T-helper 2 cell treated with Interferon-gamma antibody and Interleukin-4, amounts not matched to agents 5 μg/mL and 100 μg/mL, for 36 hours (primary cell): ENCODE results near the gene NRN1L.
A peak's percentile ranks its signal among the peaks of the same experiment; 100 is the strongest.
"Not testable (repeated sequence)": the region's sequence is repeated elsewhere in the genome, so short reads cannot be mapped to it uniquely, and the experiment has no call there.

Experiments
- DNase-seq: peaks from one replicate; pipeline ENCODE4 v3.0.0; 2021; ENCODE audit warnings: low spot score
- H3K27ac Mint-ChIP-seq: one replicate; pipeline ENCODE4 v1.8.0; 2021; ENCODE audit warnings: mild to moderate bottlenecking, mixed read lengths
- H3K27me3 Mint-ChIP-seq: one replicate; pipeline ENCODE4 v1.8.0; 2021; ENCODE audit warnings: low read depth, mixed read lengths
- H3K36me3 Mint-ChIP-seq: one replicate; pipeline ENCODE4 v1.8.0; 2021; ENCODE audit warnings: low read depth, mixed read lengths
- H3K4me1 Mint-ChIP-seq: one replicate; pipeline ENCODE4 v1.8.0; 2021; ENCODE audit warnings: low read depth, mixed read lengths
- H3K4me3 Mint-ChIP-seq: one replicate; pipeline ENCODE4 v1.8.0; 2022; ENCODE audit warnings: mild to moderate bottlenecking, moderate library complexity, mixed read lengths
- H3K9me3 Mint-ChIP-seq: one replicate; pipeline ENCODE4 v1.8.0; 2021; ENCODE audit warnings: mixed read lengths

NRN1L gene

DNA sequence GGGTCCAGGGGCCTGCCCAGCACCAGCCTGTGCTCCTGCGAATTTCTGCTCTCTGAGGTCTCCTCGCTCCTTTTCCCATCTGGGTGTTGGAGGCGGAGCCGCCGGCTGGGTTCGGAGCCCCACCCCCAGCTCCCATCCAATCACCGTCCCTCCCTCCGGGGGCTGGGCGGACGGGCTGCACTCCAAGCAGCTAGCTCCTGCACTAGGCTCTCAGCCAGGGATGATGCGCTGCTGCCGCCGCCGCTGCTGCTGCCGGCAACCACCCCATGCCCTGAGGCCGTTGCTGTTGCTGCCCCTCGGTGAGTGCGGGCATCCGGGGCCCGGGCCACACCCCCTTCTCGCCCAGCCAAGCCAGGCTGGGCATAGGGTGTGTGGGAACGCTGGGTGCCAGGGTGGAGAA is at the start of gene NRN1L:
NRN1L (plus strand) TSS at position 202 of the 400 bp plus-strand sequence; CDS start at position 221, 19 bp downstream.
- Mint-ChIP-seq H3K9me3 (no peaks in the 10 kb centered on the region), H3K27me3 (no peaks in the 10 kb centered on the region), H3K4me1 (no peaks in the 10 kb centered on the region), H3K4me3 (no peak within 1 kb of the TSS), H3K27ac (no peak within 1 kb of the TSS), H3K36me3 (peaks cover 34% of the 10 kb centered on the region)
- no peak for DNase-seq

DNA sequence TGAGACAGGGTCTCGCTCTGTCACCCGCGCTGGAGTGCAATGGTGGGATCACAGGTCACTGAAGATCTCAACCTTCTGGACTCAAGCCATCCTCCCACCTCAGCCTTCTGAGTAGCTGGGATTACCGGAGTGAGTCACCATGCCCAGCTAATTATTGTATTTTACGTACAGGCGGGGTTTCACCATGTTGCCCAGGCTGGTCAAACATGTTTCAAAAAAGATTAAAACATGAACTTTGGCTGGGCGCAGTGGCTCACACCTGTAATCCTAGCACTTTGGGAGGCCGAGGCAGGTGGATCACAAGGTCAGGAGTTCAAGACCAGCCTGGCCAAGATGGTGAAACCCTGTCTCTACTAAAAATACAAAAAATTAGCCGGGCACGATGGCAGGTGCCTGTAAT is 47.5 kb upstream of the NRN1L start:
- H3K36me3 Mint-ChIP-seq, H3K27ac Mint-ChIP-seq, H3K27me3 Mint-ChIP-seq, H3K4me3 Mint-ChIP-seq, H3K9me3 Mint-ChIP-seq, DNase-seq: not testable (repeated sequence)
- peaks cover 15% of the 10 kb centered on the region for H3K4me1 Mint-ChIP-seq

DNA sequence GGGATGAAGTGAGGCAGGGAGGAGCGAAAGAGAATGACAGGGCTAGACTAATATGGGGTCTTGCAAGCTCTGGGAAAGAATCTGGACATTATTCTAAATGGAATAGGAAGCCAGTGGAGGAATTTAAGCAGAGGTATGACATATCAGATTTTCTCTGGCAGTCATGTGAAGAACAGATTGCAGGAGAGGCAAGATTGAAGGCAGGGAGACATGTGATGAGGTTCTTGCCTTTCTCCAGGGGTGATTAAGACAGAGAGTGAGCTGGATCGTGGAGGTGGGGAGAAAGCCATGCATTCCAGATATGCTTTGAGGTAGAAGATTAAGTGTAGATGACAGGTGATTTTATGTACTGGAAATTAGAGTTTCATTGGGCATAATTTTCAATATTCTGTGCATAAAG is 46.9 kb upstream of the NRN1L start:
- DNase-seq: no peak
- Mint-ChIP-seq H3K9me3 (no peaks in the 10 kb centered on the region), H3K27ac (no peak overlapping the region), H3K4me3 (no peak overlapping the region), H3K27me3 (no peaks in the 10 kb centered on the region), H3K36me3 (no peaks in the 10 kb centered on the region), H3K4me1 (peaks cover 12% of the 10 kb centered on the region)

DNA sequence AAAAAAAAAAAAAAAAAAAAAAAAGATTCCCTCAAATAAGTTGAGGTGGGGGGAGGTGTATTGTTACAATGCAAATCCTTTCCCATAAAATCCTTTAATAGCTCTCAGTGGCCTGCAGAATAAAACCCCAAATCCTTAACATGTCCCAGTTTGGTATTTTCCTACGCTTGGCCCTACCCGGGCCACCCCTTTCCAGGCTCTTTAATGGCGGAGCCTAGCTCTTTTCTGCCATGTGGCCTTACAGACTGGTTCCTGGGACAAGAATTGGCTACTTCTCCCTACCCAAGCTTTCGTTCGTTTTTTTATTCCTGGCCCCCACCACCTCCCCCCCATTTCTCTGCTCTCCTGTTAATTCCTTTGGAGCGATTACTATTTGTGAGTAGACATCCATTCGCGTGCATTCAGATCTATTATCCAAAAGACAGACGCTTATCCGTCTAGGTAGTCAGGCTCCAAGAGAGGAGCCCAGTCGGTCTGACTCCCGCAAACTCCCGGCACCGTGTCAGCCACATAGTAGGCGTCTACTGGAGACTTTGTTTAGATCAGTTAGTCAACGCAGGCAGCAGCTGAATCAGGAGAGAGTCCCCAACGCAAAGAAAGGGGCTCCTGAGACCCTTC is 43.4 kb upstream of the NRN1L start:
- H3K9me3 Mint-ChIP-seq: no peaks in the 10 kb centered on the region
- peaks cover 4% of the 10 kb centered on the region for H3K36me3 Mint-ChIP-seq
- peak overlapping the region; percentile 92 for H3K4me3 Mint-ChIP-seq
- peak overlapping the region; percentile 95 for H3K27ac Mint-ChIP-seq
- no peak for DNase-seq
- no peaks in the 10 kb centered on the region for H3K27me3 Mint-ChIP-seq
- H3K4me1 Mint-ChIP-seq: peaks cover 30% of the 10 kb centered on the region

DNA sequence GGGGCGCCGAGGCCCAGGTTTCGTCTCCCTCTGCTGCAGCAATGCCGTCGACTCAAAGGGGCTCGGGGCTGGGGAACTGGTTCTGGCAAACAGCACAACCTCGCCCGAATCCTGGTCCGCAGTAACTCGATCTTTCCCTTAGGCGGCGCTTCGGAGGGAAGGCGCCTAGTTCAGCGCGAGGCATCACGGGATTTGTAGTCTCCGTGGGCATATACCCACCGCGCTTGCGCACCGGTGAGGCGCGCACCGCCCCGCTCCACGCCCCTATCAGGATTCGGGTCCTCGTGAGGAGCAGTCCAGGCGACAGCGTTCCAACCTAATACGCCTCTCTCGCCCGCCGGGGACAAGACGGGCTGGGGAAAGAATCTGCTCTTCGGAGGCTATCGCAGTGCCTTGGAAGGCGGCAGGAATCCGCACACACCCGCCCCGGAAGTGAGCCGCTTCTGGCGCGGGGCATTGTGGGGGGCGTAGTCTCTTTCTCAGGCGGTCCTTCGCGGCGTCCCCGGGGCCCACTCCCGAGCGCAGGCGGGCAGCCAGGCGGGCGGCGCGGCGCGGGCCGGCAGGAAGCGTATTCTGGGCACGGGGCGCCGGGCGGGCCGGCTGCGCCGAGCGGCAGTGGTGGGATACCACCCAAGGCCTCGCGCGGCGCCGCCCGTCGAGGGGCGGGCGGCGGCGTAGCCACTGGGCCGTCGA is 42.7 kb upstream of the NRN1L start, which contains the start of gene THAP11:
THAP11 (plus strand) TSS at position 505 of the 693 bp plus-strand sequence. CDS start 235 bp downstream, outside the sequence.
- Mint-ChIP-seq H3K4me1 (peaks cover 30% of the 10 kb centered on the region), H3K4me3 (peak within 1 kb of the TSS; percentile 93), H3K27me3 (no peaks in the 10 kb centered on the region), H3K36me3 (peaks cover 4% of the 10 kb centered on the region), H3K27ac (peak within 1 kb of the TSS; percentile 96), H3K9me3 (no peaks in the 10 kb centered on the region)
- DNase-seq: peak; percentile 91

DNA sequence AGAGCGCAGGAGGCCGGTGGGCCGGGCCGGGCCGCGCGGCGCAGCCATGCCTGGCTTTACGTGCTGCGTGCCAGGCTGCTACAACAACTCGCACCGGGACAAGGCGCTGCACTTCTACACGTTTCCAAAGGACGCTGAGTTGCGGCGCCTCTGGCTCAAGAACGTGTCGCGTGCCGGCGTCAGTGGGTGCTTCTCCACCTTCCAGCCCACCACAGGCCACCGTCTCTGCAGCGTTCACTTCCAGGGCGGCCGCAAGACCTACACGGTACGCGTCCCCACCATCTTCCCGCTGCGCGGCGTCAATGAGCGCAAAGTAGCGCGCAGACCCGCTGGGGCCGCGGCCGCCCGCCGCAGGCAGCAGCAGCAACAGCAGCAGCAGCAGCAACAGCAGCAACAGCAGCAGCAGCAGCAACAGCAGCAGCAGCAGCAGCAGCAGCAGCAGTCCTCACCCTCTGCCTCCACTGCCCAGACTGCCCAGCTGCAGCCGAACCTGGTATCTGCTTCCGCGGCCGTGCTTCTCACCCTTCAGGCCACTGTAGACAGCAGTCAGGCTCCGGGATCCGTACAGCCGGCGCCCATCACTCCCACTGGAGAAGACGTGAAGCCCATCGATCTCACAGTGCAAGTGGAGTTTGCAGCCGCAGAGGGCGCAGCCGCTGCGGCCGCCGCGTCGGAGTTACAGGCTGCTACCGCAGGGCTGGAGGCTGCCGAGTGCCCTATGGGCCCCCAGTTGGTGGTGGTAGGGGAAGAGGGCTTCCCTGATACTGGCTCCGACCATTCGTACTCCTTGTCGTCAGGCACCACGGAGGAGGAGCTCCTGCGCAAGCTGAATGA is 42.0 kb upstream of the NRN1L start:
- peaks cover 33% of the 10 kb centered on the region for H3K4me1 Mint-ChIP-seq
- H3K27me3 Mint-ChIP-seq: no peaks in the 10 kb centered on the region
- H3K36me3 Mint-ChIP-seq: peaks cover 4% of the 10 kb centered on the region
- peak; percentile 51 for DNase-seq
- peak overlapping the region; percentile 96 for H3K27ac Mint-ChIP-seq
- peak overlapping the region; percentile 93 for H3K4me3 Mint-ChIP-seq
- H3K9me3 Mint-ChIP-seq: no peaks in the 10 kb centered on the region

DNA sequence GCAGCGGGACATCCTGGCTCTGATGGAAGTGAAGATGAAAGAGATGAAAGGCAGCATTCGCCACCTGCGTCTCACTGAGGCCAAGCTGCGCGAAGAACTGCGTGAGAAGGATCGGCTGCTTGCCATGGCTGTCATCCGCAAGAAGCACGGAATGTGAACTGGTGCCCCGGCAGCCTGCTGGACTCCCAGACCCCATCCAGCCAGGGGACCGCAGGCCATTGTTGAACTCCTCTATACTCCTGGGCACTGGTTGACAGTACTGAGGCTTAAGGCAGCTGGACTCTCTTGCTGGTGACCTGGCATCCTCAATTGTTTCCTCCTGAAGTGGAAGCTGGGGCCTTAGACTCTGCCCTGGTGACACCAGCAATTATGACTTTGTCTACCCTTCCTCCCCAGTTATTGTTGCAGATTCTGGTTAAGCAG is 41.3 kb upstream of the NRN1L start:
- Mint-ChIP-seq H3K27me3 (no peaks in the 10 kb centered on the region), H3K36me3 (peaks cover 4% of the 10 kb centered on the region), H3K9me3 (no peaks in the 10 kb centered on the region), H3K4me3 (peak overlapping the region; percentile 93), H3K27ac (peak overlapping the region; percentile 96), H3K4me1 (peaks cover 39% of the 10 kb centered on the region)
- DNase-seq: no peak

DNA sequence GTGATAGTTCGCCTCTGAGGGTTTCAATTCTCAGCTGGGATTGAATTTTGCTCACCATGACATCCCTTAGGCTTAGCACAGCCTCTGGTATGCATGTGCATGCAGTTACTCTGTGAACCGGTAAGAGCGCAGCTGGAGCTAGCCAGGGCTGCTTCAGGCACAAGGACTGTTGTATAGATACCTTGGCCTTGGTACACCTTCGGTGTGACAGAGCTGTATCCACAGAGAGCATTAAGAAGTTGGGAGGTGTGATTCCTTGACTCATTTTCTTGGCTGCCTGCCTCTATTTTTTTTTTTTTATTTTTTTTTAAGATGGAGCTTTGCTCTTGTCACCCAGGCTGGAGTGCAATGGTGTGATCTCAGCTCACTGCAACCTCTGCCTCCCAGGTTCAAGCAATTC is 40.2 kb upstream of the NRN1L start:
- Mint-ChIP-seq H3K9me3 (no peaks in the 10 kb centered on the region), H3K36me3 (peaks cover 4% of the 10 kb centered on the region), H3K4me3 (peak overlapping the region; percentile 93), H3K4me1 (peaks cover 43% of the 10 kb centered on the region), H3K27me3 (no peaks in the 10 kb centered on the region), H3K27ac (no peak overlapping the region)
- no peak for DNase-seq

DNA sequence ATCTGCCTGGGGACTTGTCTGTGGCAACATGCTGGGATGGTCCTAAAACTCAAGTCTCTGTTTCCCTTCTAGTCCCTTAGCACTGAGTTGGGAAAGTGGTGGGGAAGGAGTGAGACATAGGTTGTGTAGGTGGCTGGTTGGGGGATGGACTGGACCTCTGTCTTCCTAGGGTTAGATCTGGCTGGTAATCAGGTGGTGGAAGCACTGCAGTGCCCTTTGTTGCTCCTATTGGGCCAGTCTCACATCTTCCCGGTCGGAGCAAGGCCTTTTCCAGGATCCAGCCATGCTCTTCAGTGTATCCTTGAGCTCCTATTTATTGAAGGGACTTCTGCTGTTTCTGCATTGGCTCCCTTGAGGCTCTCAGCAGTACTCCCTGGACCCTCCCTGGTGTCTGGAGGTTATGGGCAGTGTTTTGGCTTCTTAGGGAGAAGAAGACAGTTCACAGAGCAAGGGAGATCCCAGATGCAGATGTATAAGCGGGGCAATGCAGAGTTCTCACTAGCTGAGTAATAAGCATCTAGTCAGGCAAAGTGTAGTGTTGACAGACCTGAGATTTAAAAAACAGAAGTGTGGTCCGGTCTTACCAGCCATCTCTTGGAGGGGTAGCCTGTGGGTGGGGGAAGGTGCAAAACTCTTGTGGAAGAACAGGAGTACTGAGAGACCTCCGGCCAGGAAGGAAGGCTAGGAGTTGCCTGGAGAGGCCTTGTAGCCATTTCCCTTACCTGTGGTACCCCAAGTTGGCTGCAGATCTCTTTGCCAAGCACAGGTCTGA is 39.2 kb upstream of the NRN1L start:
- no peaks in the 10 kb centered on the region for H3K27me3 Mint-ChIP-seq
- H3K4me1 Mint-ChIP-seq: peaks cover 45% of the 10 kb centered on the region
- peaks cover 7% of the 10 kb centered on the region for H3K36me3 Mint-ChIP-seq
- no peaks in the 10 kb centered on the region for H3K9me3 Mint-ChIP-seq
- H3K27ac Mint-ChIP-seq: peak overlapping the region; percentile 89
- H3K4me3 Mint-ChIP-seq: peak overlapping the region; percentile 90
- peak; percentile 13 for DNase-seq

DNA sequence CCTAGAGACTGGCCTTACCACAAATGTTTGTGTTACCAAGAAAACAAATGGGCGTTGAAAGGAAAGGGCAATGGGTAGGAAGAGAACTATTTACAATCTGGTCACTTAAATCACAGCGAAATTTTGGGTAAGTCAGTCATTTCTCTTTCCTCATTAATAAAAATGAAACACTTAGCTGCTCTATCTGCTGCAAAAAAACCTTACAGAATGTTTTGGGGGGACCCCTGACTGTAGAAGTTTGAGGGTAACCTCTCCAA is 38.7 kb upstream of the NRN1L start:
- H3K4me3 Mint-ChIP-seq: peak overlapping the region; percentile 90
- peak overlapping the region; percentile 89 for H3K27ac Mint-ChIP-seq

DNA sequence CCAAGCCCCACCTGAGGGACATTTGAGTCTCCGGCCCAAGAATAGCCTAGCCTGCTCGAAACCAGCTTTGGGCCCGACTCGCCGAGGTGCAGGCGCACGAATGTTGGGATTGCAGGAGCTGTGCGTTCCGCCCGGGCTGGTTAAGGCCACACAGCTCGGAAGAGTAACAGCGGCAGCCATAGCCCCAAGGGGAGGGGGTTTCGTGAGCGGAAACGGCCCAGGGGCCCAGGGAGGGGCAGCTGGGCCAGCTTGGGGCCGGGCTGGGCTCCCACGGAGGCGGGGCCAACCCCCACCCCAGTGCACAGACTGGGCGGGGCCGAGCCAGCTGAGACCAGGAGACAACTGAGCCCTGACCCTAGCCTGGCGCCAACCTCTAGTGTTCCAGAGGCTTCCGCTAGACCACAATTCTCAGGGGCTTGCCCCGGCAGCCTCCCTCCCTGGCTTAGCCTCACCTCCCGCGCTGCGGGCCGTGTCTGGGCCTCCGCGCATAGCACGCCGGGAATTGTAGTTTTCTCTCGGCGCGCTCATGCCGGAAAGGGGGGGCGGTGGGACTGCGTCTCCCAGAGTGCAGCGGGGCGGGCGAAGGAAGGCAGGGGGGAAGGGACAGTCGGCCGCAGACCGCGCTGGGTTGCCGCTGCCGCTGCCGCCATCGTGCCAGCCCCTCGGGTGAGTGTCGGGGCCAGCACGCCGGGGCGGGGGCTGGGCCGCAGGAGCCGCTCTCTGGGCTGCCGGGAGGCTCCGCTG is 38.2 kb upstream of the NRN1L start, which contains the start of gene NUTF2:
NUTF2 (plus strand) TSS at position 614 of the 744 bp plus-strand sequence. CDS start 18,198 bp downstream, outside the sequence.
- H3K4me1 Mint-ChIP-seq: peaks cover 44% of the 10 kb centered on the region
- H3K27ac Mint-ChIP-seq: peak within 1 kb of the TSS; percentile 89
- H3K27me3 Mint-ChIP-seq: no peaks in the 10 kb centered on the region
- peak within 1 kb of the TSS; percentile 91 for H3K4me3 Mint-ChIP-seq
- peaks cover 7% of the 10 kb centered on the region for H3K36me3 Mint-ChIP-seq
- H3K9me3 Mint-ChIP-seq: no peaks in the 10 kb centered on the region
- DNase-seq: peak; percentile 96

More for the DNA sequence above, 38.7 kb upstream of the NRN1L start:
- Mint-ChIP-seq H3K9me3 (no peaks in the 10 kb centered on the region), H3K4me1 (peaks cover 45% of the 10 kb centered on the region), H3K36me3 (peaks cover 7% of the 10 kb centered on the region), H3K27me3 (no peaks in the 10 kb centered on the region)
- no peak for DNase-seq

DNA sequence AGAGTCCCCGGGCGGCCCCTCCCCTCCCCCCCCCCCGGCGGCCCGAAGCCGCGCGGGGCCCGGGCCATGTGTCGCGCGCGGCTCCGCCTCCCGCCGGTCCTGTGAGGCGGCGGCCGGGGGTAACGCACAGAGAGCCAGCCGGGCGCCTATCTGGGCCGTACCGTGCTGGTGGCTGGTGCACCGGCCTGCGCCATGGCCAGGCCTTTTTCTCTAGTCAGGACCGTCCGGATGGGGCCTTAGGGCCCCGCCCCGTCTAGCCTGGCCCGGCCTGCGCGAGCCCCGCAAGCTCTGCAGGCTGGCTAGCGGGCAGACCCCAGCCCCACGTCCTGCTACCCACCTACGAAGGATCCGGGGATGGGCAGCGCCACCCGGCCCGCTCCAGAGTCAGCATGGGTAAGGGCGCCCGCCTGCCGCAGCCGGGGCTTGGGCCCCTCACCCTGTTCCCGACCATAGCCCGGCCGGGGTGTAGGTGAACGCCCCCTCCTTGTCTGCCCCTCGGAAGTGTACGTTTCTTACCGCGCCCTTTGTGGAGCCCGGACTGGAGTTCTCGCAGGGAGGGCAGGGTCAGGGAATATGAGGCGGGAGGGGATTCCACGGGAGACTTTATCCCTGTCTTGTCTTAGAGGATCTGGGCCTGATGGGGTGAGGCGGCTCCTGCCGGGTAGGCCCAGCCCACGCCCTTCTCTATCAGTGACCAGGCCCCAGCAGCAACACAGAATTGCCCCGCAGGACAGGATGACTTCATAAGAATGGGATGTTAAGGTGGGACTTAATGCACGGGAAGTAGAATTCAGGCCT is 37.4 kb upstream of the NRN1L start, which contains the start of gene CENPT:
CENPT (minus strand) TSS at position 630 of the 798 bp plus-strand sequence. CDS start 13,834 bp downstream, outside the sequence.
- no peaks in the 10 kb centered on the region for H3K9me3 Mint-ChIP-seq
- H3K36me3 Mint-ChIP-seq: peaks cover 7% of the 10 kb centered on the region
- H3K4me1 Mint-ChIP-seq: peaks cover 41% of the 10 kb centered on the region
- H3K27ac Mint-ChIP-seq: peak within 1 kb of the TSS; percentile 79
- peak within 1 kb of the TSS; percentile 91 for H3K4me3 Mint-ChIP-seq
- peak; percentile 25 for DNase-seq
- H3K27me3 Mint-ChIP-seq: no peaks in the 10 kb centered on the region
